Caco-2 (cell line): Measurements from ENCODE around the gene CCDC70. TPM values are rescaled to one million over a fixed set of nuclear protein-coding genes. Genes with fewer than 3 reads are reported as not detected.

ENCODE experiments used
- BruUV-seq: library from RNA; stranded (reverse); fragments of 400-500 nt; replicated peaks from 2 replicates; lab custom pipeline; 2021; lab: Mats Ljungman, UMichigan
- CTCF ChIA-PET: fragments of 300-600 bp; sonication (Branson Sonifier 250); formaldehyde crosslinking; loops from one replicate; lab custom pipeline; 2022; ENCODE audit warnings: antibody characterized with exemption; lab: Charles Lee
- POLR2A ChIA-PET: fragments of 300-600 bp; sonication (Branson Sonifier 250); formaldehyde crosslinking; loops from one replicate; lab custom pipeline; 2022; ENCODE audit warnings: antibody characterized with exemption; lab: Charles Lee
- DNase-seq, 2 experiments: peaks; one replicate each; pipeline versions ENCODE4 v3.0.0 to v3.0.0-alpha.2; 2020 to 2022
- H3K27me3 ChIP-seq: replicated peaks from 2 replicates; pipeline ENCODE4 v1.6.0; 2011; ENCODE audit warnings: low read length; ENCODE audit not compliant: control insufficient read depth, insufficient read depth
- H3K36me3 ChIP-seq: 2 replicates; pipeline ENCODE4 v1.5.1; 2011; ENCODE audit warnings: low read length; ENCODE audit not compliant: control insufficient read depth, insufficient read depth
- H3K4me1 ChIP-seq: fragments of 250-450 bp; sonication (Bioruptor Pico); 2 replicates; pipeline ENCODE4 v1.5.1; 2020; ENCODE audit warnings: mild to moderate bottlenecking
- H3K4me3 ChIP-seq: 2 replicates; pipeline ENCODE4 v1.5.1; 2011; ENCODE audit warnings: low read depth, mild to moderate bottlenecking, control low read depth, low read length
- H3K9me3 ChIP-seq: fragments of 250-450 bp; sonication (Bioruptor Pico); 2 replicates; pipeline ENCODE4 v1.5.1; 2020; ENCODE audit warnings: mild to moderate bottlenecking, moderate library complexity
- H3K27ac Mint-ChIP-seq: one replicate; pipeline ENCODE4 v1.8.0; 2022; ENCODE audit warnings: mixed read lengths; ENCODE audit not compliant: unreplicated experiment
- H3K27me3 Mint-ChIP-seq: one replicate; pipeline ENCODE4 v1.8.0; 2022; ENCODE audit warnings: mixed read lengths; ENCODE audit not compliant: insufficient read depth, unreplicated experiment
- H3K36me3 Mint-ChIP-seq: one replicate; pipeline ENCODE4 v1.8.0; 2022; ENCODE audit warnings: mild to moderate bottlenecking, mixed read lengths; ENCODE audit not compliant: insufficient read depth, unreplicated experiment
- H3K4me1 Mint-ChIP-seq: one replicate; pipeline ENCODE4 v1.8.0; 2022; ENCODE audit warnings: low read depth, mixed read lengths; ENCODE audit not compliant: unreplicated experiment
- H3K4me3 Mint-ChIP-seq: one replicate; pipeline ENCODE4 v1.8.0; 2022; ENCODE audit warnings: mild to moderate bottlenecking, moderate library complexity, mixed read lengths; ENCODE audit not compliant: unreplicated experiment
- H3K9me3 Mint-ChIP-seq: one replicate; pipeline ENCODE4 v1.8.0; 2022; ENCODE audit warnings: mixed read lengths; ENCODE audit not compliant: unreplicated experiment
- CTCF ChIP-seq, 2 experiments: fragments of 200-600 bp in 1 of 2; IDR thresholded peaks; 1 replicate in 1 of 2; 2 replicates in 1 of 2; pipeline versions ENCODE4 v1.5.1 to v1.8.0; 2011 to 2022; ENCODE audit warnings: antibody characterized with exemption in 1 of 2, control low read depth in 1 of 2, inconsistent platforms in 1 of 2, low read depth in 1 of 2, low read length in 1 of 2, mild to moderate bottlenecking in 1 of 2, moderate library complexity in 1 of 2; ENCODE audit not compliant: insufficient read depth in 1 of 2, severe bottlenecking in 1 of 2, unreplicated experiment in 1 of 2
- intact Hi-C: fragments of 100-400 bp; cut with micrococcal nuclease; formaldehyde crosslinking; loops from one replicate; pipeline ENCODE4 v1.10.0; 2022; ENCODE audit not compliant: unreplicated experiment
- total RNA-seq: library from RNA; stranded (reverse); gene quantifications from 2 replicates; pipeline ENCODE4 v1.2.3, GENCODE V29; 2022

CCDC70 gene
- total RNA-seq, 1 experiment from 2014 or later = not detected

- Histone ChIP-seq H3K9me3 (no peaks in the 10 kb centered on the region), H3K36me3 (no peaks in the 10 kb centered on the region), H3K4me3 (no peak overlapping the region), H3K27me3 (no peaks in the 10 kb centered on the region), H3K4me1 (no peaks in the 10 kb centered on the region)
- no peaks in the 10 kb centered on the region for H3K4me1 Mint-ChIP-seq
- intact Hi-C loops = no loop called here
- POLR2A ChIA-PET = no interaction called here
- H3K36me3 Mint-ChIP-seq = no peaks in the 10 kb centered on the region
- H3K4me3 Mint-ChIP-seq = no peak overlapping the region
- H3K27ac Mint-ChIP-seq = no peak overlapping the region
- CTCF ChIA-PET = no interaction called here
- TF ChIP-seq CTCF (IDR thresholded peaks at IDR 0.05; ENCODE audit: insufficient read depth in 1 of 2, low read depth in 1 of 2, low read length in 1 of 2, severe bottlenecking in 1 of 2, unreplicated experiment in 1 of 2) = no peak
- no peaks in the 10 kb centered on the region for H3K9me3 Mint-ChIP-seq
- H3K27me3 Mint-ChIP-seq = peaks cover 7% of the 10 kb centered on the region
- DNase-seq = no peak
- no TSS peak for BruUV-seq
These were observed 12.1 kb downstream of the CCDC70 start for GRCh38 chr13:51873837-51874236.

DNA sequence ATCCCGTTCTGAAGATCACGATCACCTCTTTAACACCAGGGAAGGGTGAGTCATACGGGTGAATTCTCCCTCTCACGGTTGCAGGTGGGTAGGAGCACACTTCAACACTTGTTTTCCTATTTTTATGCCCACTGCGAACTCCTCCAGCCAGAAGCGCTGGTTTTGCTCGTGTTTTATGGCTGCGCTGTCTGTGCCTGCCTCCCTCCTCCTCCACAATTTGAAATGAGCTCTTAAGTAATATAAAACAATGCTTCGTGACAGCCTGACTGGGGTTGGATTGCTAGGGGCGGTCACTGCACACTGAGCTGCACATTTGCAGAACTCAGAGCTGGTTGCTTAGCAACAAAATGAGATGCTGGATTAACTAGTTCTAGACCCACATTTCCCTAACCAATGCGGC, 12.9 kb downstream of the CCDC70 start:
- no peaks in the 10 kb centered on the region for H3K9me3 ChIP-seq
- no peak for TF ChIP-seq CTCF (IDR thresholded peaks at IDR 0.05; ENCODE audit: insufficient read depth in 1 of 2, low read depth in 1 of 2, low read length in 1 of 2, severe bottlenecking in 1 of 2, unreplicated experiment in 1 of 2)
- Mint-ChIP-seq H3K36me3 (no peaks in the 10 kb centered on the region), H3K4me3 (no peak overlapping the region), H3K27ac (no peak overlapping the region), H3K9me3 (no peaks in the 10 kb centered on the region), H3K27me3 (peaks cover 4% of the 10 kb centered on the region), H3K4me1 (no peaks in the 10 kb centered on the region)
- ChIA-PET CTCF (no interaction called here), POLR2A (no interaction called here)
- no peaks in the 10 kb centered on the region for H3K27me3 ChIP-seq
- DNase-seq = no peak
- no peaks in the 10 kb centered on the region for H3K4me1 ChIP-seq
- intact Hi-C loops = no loop called here
- BruUV-seq = no TSS peak
- H3K36me3 ChIP-seq = no peaks in the 10 kb centered on the region
- H3K4me3 ChIP-seq = no peak overlapping the region

DNA sequence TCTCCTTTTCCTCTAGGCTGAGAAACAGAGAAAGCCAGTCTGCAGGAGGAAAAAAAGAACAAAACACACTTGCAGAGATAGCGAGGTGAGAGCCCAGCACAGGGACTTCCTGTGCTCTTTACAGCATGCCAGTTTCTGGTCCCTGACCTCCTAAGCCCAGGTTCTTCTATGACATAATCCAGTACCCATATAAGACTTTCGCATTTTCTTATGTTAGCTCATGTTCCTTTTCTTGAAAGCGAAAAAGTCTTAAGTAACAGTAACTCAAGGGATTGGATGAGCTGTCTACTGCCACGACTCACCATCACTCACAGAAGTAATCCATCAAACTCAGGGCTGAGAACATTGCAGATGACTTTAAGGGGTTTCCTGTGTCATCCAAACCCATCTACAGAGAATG, 17.4 kb downstream of the CCDC70 start:
- no peak for DNase-seq
- Mint-ChIP-seq H3K36me3 (no peaks in the 10 kb centered on the region), H3K27ac (no peak overlapping the region), H3K4me3 (no peak overlapping the region), H3K9me3 (peaks cover 7% of the 10 kb centered on the region), H3K4me1 (no peaks in the 10 kb centered on the region), H3K27me3 (no peaks in the 10 kb centered on the region)
- H3K4me1 ChIP-seq = no peaks in the 10 kb centered on the region
- POLR2A ChIA-PET = no interaction called here
- no peak overlapping the region for H3K4me3 ChIP-seq
- H3K9me3 ChIP-seq = 0 out of 2 replicates have a peak, but pooled peaks cover 5% of the 10 kb centered on the region
- CTCF ChIA-PET = no interaction called here
- no peaks in the 10 kb centered on the region for H3K36me3 ChIP-seq
- no peaks in the 10 kb centered on the region for H3K27me3 ChIP-seq
- intact Hi-C loops = no loop called here
- TF ChIP-seq CTCF (IDR thresholded peaks at IDR 0.05; ENCODE audit: insufficient read depth in 1 of 2, low read depth in 1 of 2, low read length in 1 of 2, severe bottlenecking in 1 of 2, unreplicated experiment in 1 of 2) = no peak
- BruUV-seq = no TSS peak
